ENCODE results near the gene VPS41.

- TF ChIP-seq ZNF16 (tag by site-specific recombination; IDR thresholded peaks at IDR 0.05; ENCODE audit: low read depth) (no peak), ZNF24 (tag by site-specific recombination; IDR thresholded peaks at IDR 0.05) (no peak), REPIN1 (tag by site-specific recombination; IDR thresholded peaks at IDR 0.05; ENCODE audit: low read depth) (no peak), CTCF (tag by site-specific recombination; IDR thresholded peaks at IDR 0.05) (no peak), ZSCAN18 (tag by site-specific recombination; IDR thresholded peaks at IDR 0.05) (no peak), ZNF274 (IDR thresholded peaks at IDR 0.05; ENCODE audit: low read length) (no peak), ZNF274 (tag by site-specific recombination; IDR thresholded peaks at IDR 0.05; ENCODE audit: borderline replicate concordance) (no peak)
Observed at GRCh38 chr7:38703093-38703492, 205.9 kb downstream of the VPS41 start.

Data from HEK293 (cell line).